HCT116 (cell line): Measurements from ENCODE around the gene GFAP. TPM values are rescaled to one million over a fixed set of nuclear protein-coding genes. Genes with fewer than 3 reads are reported as not detected.

Experiments used
- ATAC-seq: fragments of 200-7000 bp; cut with Tn5 transposase; 2 replicates; pipeline ENCODE4 v1.9.1; 2020; ENCODE audit warnings: mild to moderate bottlenecking, moderate library complexity
- BruUV-seq: library from RNA; stranded (reverse); fragments of 400-500 nt; replicated peaks from 2 replicates; lab custom pipeline; 2021; lab: Mats Ljungman, UMichigan
- CTCF ChIA-PET: fragments of 300-600 bp; sonication (Branson Sonifier 250); formaldehyde crosslinking; loops from one replicate; lab custom pipeline; 2021; ENCODE audit warnings: antibody characterized with exemption; lab: Charles Lee
- POLR2A ChIA-PET: fragments of 300-600, 350-600 bp; sonication (Branson Sonifier 250); formaldehyde crosslinking; loops from one replicate; lab custom pipeline; 2021; ENCODE audit warnings: antibody characterized with exemption; lab: Charles Lee
- RAD21 ChIA-PET, 2 experiments: fragments of 300-600 bp; sonication (Branson Sonifier 250); formaldehyde crosslinking; loops; one replicate each; lab custom pipeline; 2023; ENCODE audit warnings: low total read pairs in 2 of 2; ENCODE audit not compliant: uncharacterized antibody in 2 of 2, unreplicated experiment in 2 of 2, low non-redundant PET in 1 of 2; lab: Charles Lee
- DNase-seq: peaks from one replicate; pipeline ENCODE4 v3.0.0-alpha.2; 2010; ENCODE audit warnings: low read depth, low spot score
- H2AFZ ChIP-seq: fragments of 200-600 bp; shearing (Covaris generic), sonication (generic); 2 replicates; pipeline ENCODE4 v1.6.1; 2017; ENCODE audit warnings: low read depth, mixed run types, mixed read lengths, antibody characterized with exemption, low read length; ENCODE audit not compliant: poor library complexity, severe bottlenecking
- H3K27ac ChIP-seq: 2 replicates; pipeline ENCODE4 v1.5.1; 2012; ENCODE audit warnings: low read depth, low read length
- H3K27me3 ChIP-seq: fragments of 200-600 bp; sonication (generic); 2 replicates; pipeline ENCODE4 v1.6.1; 2016; ENCODE audit warnings: mixed run types, low read length, mixed read lengths; ENCODE audit not compliant: insufficient read depth
- H3K36me3 ChIP-seq, 2 experiments: fragments of 200-500 bp in 1 of 2; fragments of 200-600 bp in 1 of 2; sonication (Bioruptor generic) in 1 of 2; sonication (generic) in 1 of 2; 2 replicates each; pipeline versions ENCODE4 v1.5.1 to v1.6.1; 2014 to 2016; ENCODE audit warnings: low read length in 2 of 2, inconsistent platforms in 1 of 2, mixed read lengths in 1 of 2, mixed run types in 1 of 2; ENCODE audit not compliant: insufficient read depth in 2 of 2, control insufficient read depth in 1 of 2
- H3K4me1 ChIP-seq, 2 experiments: fragments of 200-600 bp in 1 of 2; sonication (generic) in 1 of 2; 2 replicates each; pipeline versions ENCODE4 v1.5.1 to v1.6.1; 2012 to 2017; ENCODE audit warnings: low read length in 2 of 2, inconsistent platforms in 1 of 2, mild to moderate bottlenecking in 1 of 2, mixed read lengths in 1 of 2, mixed run types in 1 of 2, moderate library complexity in 1 of 2; ENCODE audit not compliant: insufficient read depth in 2 of 2, control insufficient read depth in 1 of 2
- H3K4me2 ChIP-seq: fragments of 200-600 bp; sonication (generic); 2 replicates; pipeline ENCODE4 v1.6.1; 2017; ENCODE audit warnings: mixed run types, low read length, mixed read lengths
- H3K4me3 ChIP-seq, 2 experiments: fragments of 200-600 bp in 1 of 2; sonication (generic) in 1 of 2; replicated peaks in 1 of 2; 2 replicates each; pipeline ENCODE4 v1.5.1; 2011 to 2016; ENCODE audit warnings: low read length in 2 of 2, control low read depth in 1 of 2, low read depth in 1 of 2, mild to moderate bottlenecking in 1 of 2, mixed read lengths in 1 of 2, mixed run types in 1 of 2
- H3K79me2 ChIP-seq: fragments of 200-600 bp; sonication (generic); 2 replicates; pipeline ENCODE4 v1.6.1; 2017; ENCODE audit warnings: mild to moderate bottlenecking, mixed run types, low read length, moderate library complexity, mixed read lengths; ENCODE audit not compliant: insufficient read depth
- H3K9ac ChIP-seq: fragments of 200-600 bp; sonication (generic); 2 replicates; pipeline ENCODE4 v1.6.1; 2016; ENCODE audit warnings: low read length, mixed read lengths
- H3K9me2 ChIP-seq: fragments of 200-600 bp; sonication (generic), shearing (Covaris generic); 2 replicates; pipeline ENCODE4 v1.6.1; 2017; ENCODE audit warnings: mixed run types, mild to moderate bottlenecking, moderate library complexity; ENCODE audit not compliant: insufficient read depth
- H3K9me3 ChIP-seq, 2 experiments: fragments of 200-500 bp in 1 of 2; fragments of 200-600 bp in 1 of 2; sonication (Bioruptor generic) in 1 of 2; sonication (generic) in 1 of 2; 2 replicates each; pipeline ENCODE4 v1.6.1; 2014 to 2017; ENCODE audit warnings: low read length in 2 of 2, mixed read lengths in 2 of 2, inconsistent platforms in 1 of 2, low read depth in 1 of 2, mild to moderate bottlenecking in 1 of 2, mixed run types in 1 of 2, moderate library complexity in 1 of 2; ENCODE audit not compliant: control insufficient read depth in 1 of 2, insufficient read depth in 1 of 2
- H4K20me1 ChIP-seq: fragments of 200-600 bp; sonication (generic), shearing (Covaris generic); 2 replicates; pipeline ENCODE4 v1.6.1; 2017; ENCODE audit warnings: mixed run types, mild to moderate bottlenecking, moderate library complexity; ENCODE audit not compliant: insufficient read depth
- CBX3 ChIP-seq: IDR thresholded peaks from 2 replicates; pipeline ENCODE4 v1.6.1; 2012; ENCODE audit warnings: low read depth
- CEBPB ChIP-seq: IDR thresholded peaks from 2 replicates; pipeline ENCODE4 v1.6.1; 2012; ENCODE audit warnings: low read depth
- EZH2 ChIP-seq: fragments of 200-600 bp; sonication (generic); IDR thresholded peaks from 2 replicates; pipeline ENCODE4 v1.6.1; 2017; ENCODE audit warnings: antibody characterized with exemption, mixed run types
- POLR2A ChIP-seq: IDR thresholded peaks from 2 replicates; pipeline ENCODE4 v1.7.0; 2011; ENCODE audit warnings: borderline replicate concordance; ENCODE audit not compliant: insufficient read depth, insufficient read length; ENCODE audit errors: extremely low read depth
- POLR2AphosphoS5 ChIP-seq: IDR thresholded peaks from 2 replicates; pipeline ENCODE4 v1.6.1; 2011; ENCODE audit warnings: mild to moderate bottlenecking, low read depth, low read length, moderate library complexity
- SIN3A ChIP-seq: IDR thresholded peaks from 2 replicates; pipeline ENCODE4 v1.6.1; 2012; ENCODE audit warnings: low read depth
- SP1 ChIP-seq: IDR thresholded peaks from 2 replicates; pipeline ENCODE4 v1.6.1; 2012; ENCODE audit warnings: low read depth
- SRF ChIP-seq: IDR thresholded peaks from 2 replicates; pipeline ENCODE4 v1.6.1; 2012; ENCODE audit warnings: low read depth
- TCF7L2 ChIP-seq: IDR thresholded peaks from 2 replicates; pipeline ENCODE4 v1.7.0; 2011; ENCODE audit warnings: borderline replicate concordance, inconsistent platforms; ENCODE audit not compliant: insufficient read depth, insufficient read length; ENCODE audit errors: extremely low read depth
- YY1 ChIP-seq: IDR thresholded peaks from 2 replicates; pipeline ENCODE4 v1.6.1; 2011; ENCODE audit warnings: low read length, low read depth, moderate library complexity, mild to moderate bottlenecking; ENCODE audit not compliant: insufficient replicate concordance; ENCODE audit errors: extremely low read depth
- ZFX ChIP-seq: fragments of 450-650 bp; IDR thresholded peaks from 2 replicates; pipeline ENCODE4 v1.6.1; 2017
- intact Hi-C: fragments of 100-400 bp; cut with micrococcal nuclease; formaldehyde crosslinking; loops from 2 replicates; pipeline ENCODE4 v1.10.0; 2022
- total RNA-seq: library from RNA; stranded (reverse); gene quantifications from one replicate; pipeline ENCODE4 v1.2.1, GENCODE V29; 2021; ENCODE audit not compliant: unreplicated experiment
- TF ChIP-seq, protein P1 (sequence below): IDR thresholded peaks from 2 replicates; pipeline ENCODE4 v1.6.1; 2012
- TF ChIP-seq, protein P2 (sequence below): IDR thresholded peaks from 2 replicates; pipeline ENCODE4 v1.6.1; 2012; ENCODE audit warnings: low read depth

The GFAP gene
- total RNA-seq, 1 experiment from 2014 or later, result not detected

DNA sequence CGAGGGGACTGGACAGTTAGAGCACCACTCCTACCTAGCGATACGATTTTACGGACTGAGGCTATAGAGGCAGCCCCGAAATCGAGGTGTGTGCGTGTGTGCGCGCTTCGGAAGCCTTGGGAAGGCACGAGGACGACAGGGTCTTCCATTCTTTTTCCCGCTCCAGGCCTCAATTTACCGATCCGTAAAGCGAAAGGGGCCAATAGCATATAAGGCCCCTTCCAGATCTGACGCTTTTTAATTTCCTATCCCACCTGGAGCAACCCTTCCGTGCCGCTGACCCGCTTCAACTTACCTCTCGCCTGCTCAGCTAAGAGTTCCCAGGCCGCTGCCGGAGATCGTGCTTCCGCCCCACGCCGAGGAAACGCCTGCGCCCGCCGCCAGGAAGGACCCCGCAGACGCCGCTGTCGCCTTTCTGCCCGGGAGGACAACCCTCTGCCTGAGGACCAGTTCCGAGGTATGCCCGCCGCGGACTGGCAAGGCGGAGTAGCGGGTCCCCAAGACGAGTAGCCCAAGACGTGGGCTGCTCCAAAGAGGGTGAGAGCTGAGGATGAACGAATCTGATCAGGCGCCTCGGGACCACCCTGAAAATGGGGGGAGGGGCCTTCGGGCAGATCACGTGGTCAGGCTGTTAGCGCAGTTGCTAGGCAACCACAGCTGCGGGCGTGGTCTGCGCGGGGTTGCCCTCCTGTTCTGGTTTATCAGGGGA lies 16.1 kb downstream of the GFAP start, which contains the start of gene EFTUD2:
EFTUD2 (minus strand) TSS at position 372 of the 709 bp plus-strand sequence. CDS start 4,924 bp downstream, outside the sequence.
- H4K20me1 ChIP-seq, result no peaks in the 10 kb centered on the region
- ATAC-seq (peak; percentile 87), DNase-seq (peak; percentile 77)
- no peaks in the 10 kb centered on the region for H3K9me3 ChIP-seq
- no peaks in the 10 kb centered on the region for H3K9me2 ChIP-seq
- peak within 1 kb of the TSS; percentile 75 to 90 for H3K4me3 ChIP-seq
- no peaks in the 10 kb centered on the region for H3K27me3 ChIP-seq
- TF ChIP-seq POLR2AphosphoS5 (peak; percentile 89), EZH2 (no peak), YY1 (peak; percentile 48), ZFX (peak; percentile 87; the same call in 1 of the 2 replicates), TCF7L2 (peak; percentile 21), CEBPB (no peak), SRF (peak; percentile 95), CBX3 (no peak; the same call in 1 of the 2 replicates), SIN3A (peak; percentile 87), POLR2A (peak; percentile 63), SP1 (peak; percentile 81)
- TF ChIP-seq, protein P1, sequence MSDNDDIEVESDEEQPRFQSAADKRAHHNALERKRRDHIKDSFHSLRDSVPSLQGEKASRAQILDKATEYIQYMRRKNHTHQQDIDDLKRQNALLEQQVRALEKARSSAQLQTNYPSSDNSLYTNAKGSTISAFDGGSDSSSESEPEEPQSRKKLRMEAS, result peak; percentile 95
- TF ChIP-seq, protein P2, sequence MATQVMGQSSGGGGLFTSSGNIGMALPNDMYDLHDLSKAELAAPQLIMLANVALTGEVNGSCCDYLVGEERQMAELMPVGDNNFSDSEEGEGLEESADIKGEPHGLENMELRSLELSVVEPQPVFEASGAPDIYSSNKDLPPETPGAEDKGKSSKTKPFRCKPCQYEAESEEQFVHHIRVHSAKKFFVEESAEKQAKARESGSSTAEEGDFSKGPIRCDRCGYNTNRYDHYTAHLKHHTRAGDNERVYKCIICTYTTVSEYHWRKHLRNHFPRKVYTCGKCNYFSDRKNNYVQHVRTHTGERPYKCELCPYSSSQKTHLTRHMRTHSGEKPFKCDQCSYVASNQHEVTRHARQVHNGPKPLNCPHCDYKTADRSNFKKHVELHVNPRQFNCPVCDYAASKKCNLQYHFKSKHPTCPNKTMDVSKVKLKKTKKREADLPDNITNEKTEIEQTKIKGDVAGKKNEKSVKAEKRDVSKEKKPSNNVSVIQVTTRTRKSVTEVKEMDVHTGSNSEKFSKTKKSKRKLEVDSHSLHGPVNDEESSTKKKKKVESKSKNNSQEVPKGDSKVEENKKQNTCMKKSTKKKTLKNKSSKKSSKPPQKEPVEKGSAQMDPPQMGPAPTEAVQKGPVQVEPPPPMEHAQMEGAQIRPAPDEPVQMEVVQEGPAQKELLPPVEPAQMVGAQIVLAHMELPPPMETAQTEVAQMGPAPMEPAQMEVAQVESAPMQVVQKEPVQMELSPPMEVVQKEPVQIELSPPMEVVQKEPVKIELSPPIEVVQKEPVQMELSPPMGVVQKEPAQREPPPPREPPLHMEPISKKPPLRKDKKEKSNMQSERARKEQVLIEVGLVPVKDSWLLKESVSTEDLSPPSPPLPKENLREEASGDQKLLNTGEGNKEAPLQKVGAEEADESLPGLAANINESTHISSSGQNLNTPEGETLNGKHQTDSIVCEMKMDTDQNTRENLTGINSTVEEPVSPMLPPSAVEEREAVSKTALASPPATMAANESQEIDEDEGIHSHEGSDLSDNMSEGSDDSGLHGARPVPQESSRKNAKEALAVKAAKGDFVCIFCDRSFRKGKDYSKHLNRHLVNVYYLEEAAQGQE, result no peak
- peak within 1 kb of the TSS; percentile 88 for H3K4me2 ChIP-seq
- peaks cover 8 to 11% of the 10 kb centered on the region in 2 experiments; a peak in 3 of 4 replicates for H3K36me3 ChIP-seq
- peak within 1 kb of the TSS; percentile 91 for H3K27ac ChIP-seq
- H3K9ac ChIP-seq, result peak within 1 kb of the TSS; percentile 98
- CTCF ChIA-PET, result interaction anchor here (1.0 to 1.4 kb wide), 2 partner anchors 12 to 200 kb away, joined by 3 to 5 read pairs; no protein-coding TSS in a partner anchor
- RAD21 ChIA-PET, result no interaction called here
- H2AFZ ChIP-seq, result peak within 1 kb of the TSS; percentile 23
- peaks cover 52% of the 10 kb centered on the region for H3K79me2 ChIP-seq
- POLR2A ChIA-PET, result interaction anchor here (0.6 to 0.7 kb wide), 2 partner anchors 250 to 1913 kb away, joined by 3 to 4 read pairs; no protein-coding TSS in a partner anchor
- intact Hi-C loops, result no loop called here
- H3K4me1 ChIP-seq, result peaks cover 9 to 37% of the 10 kb centered on the region in 2 experiments; a peak in 3 of 4 replicates
- BruUV-seq, result no TSS peak
